Mucosa of gallbladder (tissue), 1 donor: ENCODE measurements around the gene ABCC1. TPM values are rescaled to one million over a fixed set of nuclear protein-coding genes. Genes with fewer than 3 reads are reported as not detected.
"Not testable (repeated sequence)": the region's sequence is repeated elsewhere in the genome, so short reads cannot be mapped to it uniquely, and the experiment has no call there.

Experiments
- DNase-seq: peaks from one replicate; pipeline ENCODE4 v3.0.0-alpha.2; 2020; ENCODE audit warnings: low spot score
- total RNA-seq: library from RNA; stranded (reverse); gene quantifications from one replicate; pipeline ENCODE4 v1.2.1, GENCODE V29; 2021
- donor health status: DM: no; HTN: no; CAD: no.

ABCC1 gene
- total RNA-seq, 1 donor from 2014 or later: 27.6 TPM

DNA sequence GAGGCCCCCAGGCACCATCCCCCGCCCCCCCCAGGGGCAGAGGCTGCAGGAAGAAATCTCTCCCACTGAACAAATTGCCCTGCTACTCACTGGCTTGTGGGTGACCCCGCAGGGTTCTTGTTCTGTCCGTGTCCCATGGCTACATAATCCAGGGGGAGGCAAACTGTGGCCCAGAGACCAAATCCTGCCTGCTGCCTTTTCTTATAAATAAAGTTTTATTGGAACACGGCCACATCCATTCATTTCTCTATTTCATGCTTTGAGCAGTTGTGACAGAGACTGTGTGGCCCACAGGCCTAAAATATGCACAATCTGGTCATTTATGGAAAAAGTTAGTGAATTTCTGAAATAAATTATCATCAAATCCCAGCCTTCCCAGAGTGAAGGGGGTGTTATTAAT is 235.7 kb downstream of the ABCC1 start:
- no peak for DNase-seq

DNA sequence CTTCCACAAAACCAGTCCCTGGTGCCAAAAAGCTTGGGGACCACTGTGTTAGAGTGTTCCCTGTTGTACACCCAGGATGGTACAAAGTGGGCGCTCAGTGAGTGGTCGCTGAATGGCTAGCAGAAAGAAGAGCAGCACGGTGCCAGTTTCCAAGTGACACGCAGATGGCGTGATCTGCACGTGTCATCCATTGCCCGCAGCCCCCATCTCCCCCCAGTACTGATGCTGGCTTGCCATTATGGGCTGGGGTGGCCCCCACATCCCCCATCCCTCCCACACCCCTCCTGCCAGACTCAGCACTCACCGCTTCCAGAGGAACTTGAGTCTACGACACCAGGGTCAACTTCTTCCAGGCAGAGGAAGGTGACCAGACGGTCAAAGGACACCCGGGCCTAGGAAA is 237.4 kb downstream of the ABCC1 start:
- DNase-seq: no peak

DNA sequence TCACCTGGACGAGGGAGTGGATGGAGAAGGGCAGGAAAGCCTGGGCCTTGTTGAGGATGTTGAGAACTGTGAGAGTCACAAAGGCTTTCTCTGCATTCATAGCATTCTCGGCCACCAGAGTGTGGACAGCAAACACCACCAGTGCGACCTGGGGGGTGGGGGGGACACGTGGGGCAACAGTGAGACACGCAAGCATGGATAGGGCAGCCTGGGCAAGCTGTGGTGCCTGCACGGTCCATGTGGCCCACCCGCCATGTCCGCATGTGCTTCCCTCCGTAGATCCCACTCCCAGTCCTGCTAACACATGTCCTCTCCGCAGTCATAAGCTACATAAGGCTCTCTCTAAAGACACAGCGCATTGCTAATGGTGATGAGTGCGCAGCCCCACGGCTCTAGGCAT is 239.4 kb downstream of the ABCC1 start:
- DNase-seq: no peak

DNA sequence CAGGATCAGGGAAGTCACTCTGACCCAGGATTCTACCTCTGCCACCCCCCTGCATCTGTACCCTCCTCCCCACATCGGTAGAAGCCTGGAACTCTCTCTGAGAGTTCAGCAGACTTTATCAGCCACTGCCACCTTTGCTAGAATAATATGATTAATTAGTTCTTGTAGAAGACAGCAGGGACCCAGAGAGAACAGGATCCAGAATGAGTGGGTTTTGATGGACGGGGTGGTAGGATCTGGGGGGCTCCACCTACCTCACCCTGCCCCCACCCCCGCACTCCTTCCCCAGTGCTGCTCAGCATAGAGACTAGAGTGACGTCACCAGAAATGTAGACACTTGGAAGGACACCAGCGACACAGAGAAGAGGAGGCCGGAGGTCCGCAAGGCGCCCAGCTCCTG is 240.4 kb downstream of the ABCC1 start:
- DNase-seq: no peak

GRCh38 chr16:16190546-16190945 is 241.1 kb downstream of the ABCC1 start:
- DNase-seq: no peak

- not testable (repeated sequence) for DNase-seq
These were observed 241.6 kb downstream of the ABCC1 start for GRCh38 chr16:16190966-16191365.

- no peak for DNase-seq
These were observed 242.2 kb downstream of the ABCC1 start for GRCh38 chr16:16191493-16192167.

Other genes with a start within 250 kb of the ABCC1 start
- gene MYH11, start 92.6 kb upstream of the ABCC1 start, total RNA-seq: 1,761 TPM
- 21.2 TPM for gene CEP20, start 61.0 kb upstream of the ABCC1 start, total RNA-seq